ENCODE results near the gene RPL28. TPM values are rescaled to one million over a fixed set of nuclear protein-coding genes. Genes with fewer than 3 reads are reported as not detected.

The RPL28 gene
- total and polyA plus RNA-seq, 2 of the 13 experiments (the other 11 are each of a cell fraction or from before 2014, with no cell fraction given): 105 to 420 TPM

GRCh38 chr19:55391191-55391670 lies 5.5 kb downstream of the RPL28 start (continued):
- TF ChIP-seq MEIS1 (CRISPR knock-in tag; IDR thresholded peaks at IDR 0.05; ENCODE audit: borderline replicate concordance): no peak
- no peak for TF ChIP-seq RBM39 (IDR thresholded peaks at IDR 0.05; ENCODE audit: low read depth, low read length, poor library complexity, severe bottlenecking)
- no peak for TF ChIP-seq CENPBD1 (CRISPR knock-in tag; IDR thresholded peaks at IDR 0.05; ENCODE audit: borderline replicate concordance, low read depth)
- no peak for TF ChIP-seq JUN (CRISPR knock-in tag; IDR thresholded peaks at IDR 0.05)
- no peak for TF ChIP-seq YEATS4 (CRISPR knock-in tag; IDR thresholded peaks at IDR 0.05; ENCODE audit: borderline replicate concordance)
- no peak for TF ChIP-seq CBFB (CRISPR knock-in tag; IDR thresholded peaks at IDR 0.05)
- no peak for TF ChIP-seq ZNF3 (CRISPR knock-in tag; IDR thresholded peaks at IDR 0.05)
- TF ChIP-seq ATF1 (CRISPR knock-in tag; IDR thresholded peaks at IDR 0.05): no peak
- peak in 1 of 2 experiments; percentile 36; a peak in 2 of 4 replicates for TF ChIP-seq POLR2A (IDR thresholded peaks at IDR 0.05; ENCODE audit: insufficient read depth in 1 of 2, low read depth in 2 of 2, low read length in 2 of 2)
- no peak for TF ChIP-seq FOXO4 (CRISPR knock-in tag; conservative IDR thresholded peaks at IDR 0.05)
- TF ChIP-seq POLR2AphosphoS5 (IDR thresholded peaks at IDR 0.05; ENCODE audit: low read depth, low read length): peak; percentile 22; the same call in 1 of the 2 replicates
- no peak for TF ChIP-seq SMAD3 (CRISPR knock-in tag; IDR thresholded peaks at IDR 0.05)
- no peak for TF ChIP-seq HDAC1 (CRISPR knock-in tag; IDR thresholded peaks at IDR 0.05)

Data from HepG2 (cell line).